Urinary bladder (tissue), 4 donors: ENCODE data around the gene LSM3. TPM values are rescaled to one million over a fixed set of nuclear protein-coding genes. Genes with fewer than 3 reads are reported as not detected.

Experiments used
- DNase-seq: peaks from one replicate; pipeline ENCODE4 v3.0.0-alpha.2; 2015; ENCODE audit errors: extremely low spot score
- H3K27ac ChIP-seq: one replicate; pipeline ENCODE4 v1.5.1; 2013; ENCODE audit warnings: low read depth, mild to moderate bottlenecking, moderate library complexity
- H3K36me3 ChIP-seq: one replicate; pipeline ENCODE4 v1.6.1; 2013; ENCODE audit warnings: mild to moderate bottlenecking, moderate library complexity; ENCODE audit not compliant: insufficient read depth
- H3K4me1 ChIP-seq: one replicate; pipeline ENCODE4 v1.6.1; 2013; ENCODE audit warnings: mild to moderate bottlenecking, moderate library complexity; ENCODE audit not compliant: insufficient read depth
- H3K4me3 ChIP-seq: one replicate; pipeline ENCODE4 v1.5.1; 2013; ENCODE audit warnings: low read depth, low read length
- WGBS: extraction: QIAGEN DNeasy Blood & Tissue Kit; methylation state at CpG from one replicate; pipeline ENCODE4 v1.1.7; 2013; 5-methylcytosine and 5-hydroxymethylcytosine counted together
- polyA plus RNA-seq: library from polyadenylated mRNA; stranded (reverse); fragments of 200-250 nt; gene quantifications from one replicate; pipeline ENCODE4 v1.2.3, GENCODE V29; 2013
- total RNA-seq: library from RNA; depleted of rRNA; stranded (reverse); fragments of >200 nt; gene quantifications from one replicate; pipeline ENCODE4 v1.2.3, GENCODE V29; 2014
- donor health status: healthy with polysubstance abuse.
- donor health status: healthy.

The LSM3 gene
- total and polyA plus RNA-seq, 2 donors, result 12.2 to 13.0 TPM

DNA sequence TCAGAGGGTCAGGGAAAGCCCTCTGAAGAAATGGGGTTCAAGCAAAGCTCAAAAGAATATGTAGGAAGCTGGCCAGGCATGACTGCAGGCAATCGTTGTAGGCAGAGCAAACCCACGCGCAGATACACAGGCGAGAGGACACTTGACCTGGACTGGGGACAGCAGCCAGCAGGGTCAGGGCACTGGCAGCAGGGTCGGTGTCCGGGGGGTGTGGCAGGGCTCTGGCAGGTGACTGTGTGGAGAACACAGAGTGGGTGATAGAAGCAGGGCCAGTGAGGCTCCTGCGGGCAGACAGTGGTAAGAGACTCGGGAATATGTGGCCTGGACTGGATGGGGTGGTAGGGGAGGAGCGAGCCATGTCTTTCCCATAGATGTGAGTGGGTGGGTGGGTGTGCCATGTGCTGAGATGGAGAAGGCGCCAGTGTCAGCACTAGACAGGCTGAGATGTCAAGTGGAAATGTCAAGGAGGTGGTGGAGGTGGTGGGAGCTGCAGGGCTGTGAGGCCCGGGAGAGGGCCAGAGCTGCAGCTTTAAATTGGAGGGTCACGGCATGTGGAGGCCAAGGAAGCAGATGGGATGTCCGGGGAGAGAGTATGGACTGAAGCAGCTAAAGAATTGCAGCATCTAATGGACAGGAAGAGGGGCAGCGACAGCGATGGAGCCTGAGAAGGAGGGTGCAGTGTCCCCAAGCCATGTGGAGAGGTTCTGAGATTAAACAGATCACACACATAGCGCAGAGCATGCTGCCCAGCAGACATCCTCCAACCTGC lies 40.3 kb upstream of the LSM3 start:
- Histone ChIP-seq H3K4me3 (no peak overlapping the region), H3K4me1 (no peaks in the 10 kb centered on the region), H3K36me3 (peaks cover 12% of the 10 kb centered on the region), H3K27ac (no peak overlapping the region)
- DNase-seq, result no peak
- WGBS, result 91% methylated on average over 16 of the region's 16 CpGs

GRCh38 chr3:14138878-14139655 lies 39.5 kb upstream of the LSM3 start:
- Histone ChIP-seq H3K4me1 (no peaks in the 10 kb centered on the region), H3K4me3 (no peak overlapping the region), H3K27ac (no peak overlapping the region), H3K36me3 (peaks cover 7% of the 10 kb centered on the region)
- no peak for DNase-seq
- 85% methylated on average over 14 of the region's 14 CpGs for WGBS

DNA sequence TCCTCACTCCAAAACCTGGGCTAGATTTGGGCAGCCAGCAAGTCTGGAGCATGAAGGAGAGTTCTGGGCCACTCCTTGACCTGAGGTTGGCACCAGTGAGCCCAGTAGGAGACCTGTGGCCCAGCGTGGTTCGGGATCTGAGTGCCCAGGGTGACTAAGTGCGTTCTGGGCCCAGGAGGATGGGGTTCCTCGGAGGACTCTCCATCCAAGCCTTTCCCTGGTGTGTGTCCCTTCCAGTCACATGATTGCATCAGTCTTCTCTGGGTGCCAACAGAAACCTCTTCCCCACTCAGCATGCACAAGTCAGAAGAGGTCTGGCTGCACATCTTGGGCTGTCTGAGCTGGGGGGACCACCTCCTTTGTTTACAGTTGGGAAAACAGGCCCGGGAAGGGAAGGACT lies 38.8 kb upstream of the LSM3 start:
- H3K36me3 ChIP-seq, result peaks cover 7% of the 10 kb centered on the region
- 78% methylated on average over 5 of the region's 5 CpGs for WGBS
- DNase-seq, result no peak
- no peaks in the 10 kb centered on the region for H3K4me1 ChIP-seq
- H3K27ac ChIP-seq, result no peak overlapping the region
- no peak overlapping the region for H3K4me3 ChIP-seq

DNA sequence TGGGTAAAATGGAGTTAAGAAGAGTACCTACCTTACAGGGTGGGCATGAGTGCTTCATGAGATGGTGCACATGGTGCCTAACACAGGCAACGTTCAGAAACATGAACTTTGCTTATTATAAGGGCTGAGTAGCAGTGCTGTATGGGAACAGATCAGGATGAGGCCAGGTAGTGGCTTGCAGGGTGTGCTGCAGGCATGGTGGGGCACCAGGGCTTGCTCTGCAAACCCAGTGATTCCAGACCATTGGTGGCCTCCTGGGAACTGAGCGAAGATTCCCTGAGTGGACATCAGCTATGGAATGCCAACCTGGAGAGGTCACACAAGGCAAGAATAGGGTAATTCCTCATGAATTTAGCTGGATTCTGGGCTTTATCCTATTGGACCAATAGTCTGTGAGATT lies 37.9 kb upstream of the LSM3 start:
- no peak overlapping the region for H3K27ac ChIP-seq
- no peaks in the 10 kb centered on the region for H3K4me1 ChIP-seq
- peaks cover under 1% of the 10 kb centered on the region for H3K36me3 ChIP-seq
- 80% methylated on average over 2 of the region's 2 CpGs for WGBS
- H3K4me3 ChIP-seq, result no peak overlapping the region
- no peak for DNase-seq

GRCh38 chr3:14141144-14141543 lies 37.5 kb upstream of the LSM3 start:
- WGBS, result 46% methylated on average over 2 of the region's 2 CpGs
- no peaks in the 10 kb centered on the region for H3K4me1 ChIP-seq
- H3K27ac ChIP-seq, result no peak overlapping the region
- no peak overlapping the region for H3K4me3 ChIP-seq
- DNase-seq, result no peak
- H3K36me3 ChIP-seq, result peaks cover 3% of the 10 kb centered on the region

GRCh38 chr3:14141602-14142341 lies 36.8 kb upstream of the LSM3 start:
- no peaks in the 10 kb centered on the region for H3K4me1 ChIP-seq
- 85% methylated on average over 19 of the region's 19 CpGs for WGBS

GRCh38 chr3:14142567-14143270 lies 35.9 kb upstream of the LSM3 start:
- Histone ChIP-seq H3K27ac (peak overlapping the region; percentile 18), H3K4me1 (no peaks in the 10 kb centered on the region), H3K36me3 (peaks cover 3% of the 10 kb centered on the region), H3K4me3 (no peak overlapping the region)
- 70% methylated on average over 8 of the region's 8 CpGs for WGBS
- no peak for DNase-seq

More at GRCh38 chr3:14141602-14142341, 36.8 kb upstream of the LSM3 start:
- Histone ChIP-seq H3K27ac (no peak overlapping the region), H3K4me3 (no peak overlapping the region), H3K36me3 (peaks cover 3% of the 10 kb centered on the region)
- DNase-seq, result no peak

DNA sequence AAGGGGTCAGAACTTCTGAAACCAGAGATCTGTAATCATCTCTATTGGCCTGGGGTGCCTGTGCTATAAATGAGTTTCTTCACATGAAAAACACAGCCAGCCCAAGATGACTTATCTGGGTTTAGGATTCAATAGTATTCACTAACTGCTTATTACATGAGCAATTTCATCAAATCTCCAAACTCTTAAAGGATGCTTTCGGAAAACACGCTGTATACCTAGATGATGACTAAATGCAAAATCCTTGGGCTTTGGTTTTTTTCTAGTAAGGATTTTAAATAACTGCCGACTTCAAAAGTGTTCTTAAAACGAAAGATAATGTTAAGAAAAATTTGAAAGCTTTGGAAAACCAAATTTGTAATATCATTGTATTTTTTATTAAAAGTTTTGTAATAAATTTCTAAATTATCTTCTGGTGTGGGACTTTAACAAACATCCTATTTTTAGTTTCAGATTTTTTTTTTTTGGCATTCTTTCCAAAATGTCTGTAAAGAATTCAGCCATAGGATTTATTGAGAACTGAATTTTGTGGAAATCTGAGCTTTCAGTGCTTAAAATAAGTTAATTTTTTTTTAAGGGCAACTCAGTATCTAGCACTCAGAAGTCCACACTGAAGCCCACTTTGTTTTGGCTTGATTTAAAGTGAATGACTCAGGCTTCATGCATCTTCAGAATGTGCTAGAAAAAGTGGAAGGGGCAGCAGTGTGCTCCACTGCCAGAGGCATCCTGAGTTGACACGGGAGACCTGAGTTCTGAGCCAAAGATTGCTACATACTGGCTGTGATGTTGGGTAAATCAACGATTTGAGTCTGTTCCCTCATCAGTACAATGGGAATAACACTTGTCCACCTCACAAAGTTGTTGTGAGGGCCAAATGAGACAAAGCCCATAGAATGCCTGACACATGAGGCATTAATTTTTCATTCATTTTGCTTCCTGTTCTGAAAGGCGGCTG lies 35.1 kb upstream of the LSM3 start:
- peak; percentile 51 for DNase-seq
- no peaks in the 10 kb centered on the region for H3K4me1 ChIP-seq
- peak overlapping the region; percentile 93 for H3K27ac ChIP-seq
- 32% methylated on average over 7 of the region's 7 CpGs for WGBS
- peaks cover 3% of the 10 kb centered on the region for H3K36me3 ChIP-seq
- no peak overlapping the region for H3K4me3 ChIP-seq

GRCh38 chr3:14144423-14145075 lies 34.1 kb upstream of the LSM3 start:
- Histone ChIP-seq H3K36me3 (peaks cover 3% of the 10 kb centered on the region), H3K27ac (peak overlapping the region; percentile 93), H3K4me3 (no peak overlapping the region), H3K4me1 (no peaks in the 10 kb centered on the region)
- 9% methylated on average over 7 of the region's 7 CpGs for WGBS
- DNase-seq, result peak; percentile 93

DNA sequence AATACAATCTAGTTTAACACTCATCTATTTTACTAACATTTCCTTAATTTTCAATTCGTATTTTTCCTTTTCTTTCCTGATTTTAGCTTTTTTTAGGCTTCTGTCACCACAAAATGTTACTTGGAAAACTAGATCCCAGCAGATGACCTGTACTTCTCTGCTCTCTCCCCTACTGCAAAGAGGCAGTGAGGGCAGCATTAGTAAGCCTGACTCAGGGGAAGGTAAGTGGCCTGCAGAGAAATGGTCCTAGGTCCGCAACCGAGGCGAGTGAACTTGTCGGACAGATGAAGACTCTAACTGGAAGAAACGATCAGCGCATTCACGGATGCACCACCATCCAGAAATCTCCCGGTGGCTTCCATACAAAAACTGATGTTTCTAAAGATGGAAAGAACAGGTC lies 33.4 kb upstream of the LSM3 start:
- Histone ChIP-seq H3K36me3 (peaks cover 3% of the 10 kb centered on the region), H3K4me3 (no peak overlapping the region), H3K4me1 (no peaks in the 10 kb centered on the region), H3K27ac (peak overlapping the region; percentile 44)
- no peak for DNase-seq
- WGBS, result 86% methylated on average over 9 of the region's 9 CpGs

- peak overlapping the region; percentile 44 for H3K27ac ChIP-seq
- 85% methylated on average over 10 of the region's 10 CpGs for WGBS
- H3K4me1 ChIP-seq, result no peaks in the 10 kb centered on the region
- H3K4me3 ChIP-seq, result no peak overlapping the region
- peaks cover 3% of the 10 kb centered on the region for H3K36me3 ChIP-seq
- no peak for DNase-seq
Measured at GRCh38 chr3:14145670-14146380, 32.8 kb upstream of the LSM3 start.
